GM12801 (cell line): ENCODE results near the gene APLF.

Experiments
- CTCF ChIP-seq: IDR thresholded peaks from one replicate; pipeline ENCODE4 v1.5.1; 2011; ENCODE audit warnings: control low read depth; ENCODE audit not compliant: insufficient read length; ENCODE audit errors: extremely low read depth

The APLF gene, protein sequence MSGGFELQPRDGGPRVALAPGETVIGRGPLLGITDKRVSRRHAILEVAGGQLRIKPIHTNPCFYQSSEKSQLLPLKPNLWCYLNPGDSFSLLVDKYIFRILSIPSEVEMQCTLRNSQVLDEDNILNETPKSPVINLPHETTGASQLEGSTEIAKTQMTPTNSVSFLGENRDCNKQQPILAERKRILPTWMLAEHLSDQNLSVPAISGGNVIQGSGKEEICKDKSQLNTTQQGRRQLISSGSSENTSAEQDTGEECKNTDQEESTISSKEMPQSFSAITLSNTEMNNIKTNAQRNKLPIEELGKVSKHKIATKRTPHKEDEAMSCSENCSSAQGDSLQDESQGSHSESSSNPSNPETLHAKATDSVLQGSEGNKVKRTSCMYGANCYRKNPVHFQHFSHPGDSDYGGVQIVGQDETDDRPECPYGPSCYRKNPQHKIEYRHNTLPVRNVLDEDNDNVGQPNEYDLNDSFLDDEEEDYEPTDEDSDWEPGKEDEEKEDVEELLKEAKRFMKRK

GRCh38 chr2:68467077-68467960, at the start of gene APLF, which contains the start of gene FBXO48:
Gene APLF, plus strand, starts transcription at chr2:68467585. Its CDS starts 147 bp downstream, at chr2:68467732.
Gene FBXO48, minus strand, starts transcription at chr2:68467294. Its CDS starts 2,149 bp downstream, at chr2:68465145.
- no peak for TF ChIP-seq CTCF

DNA sequence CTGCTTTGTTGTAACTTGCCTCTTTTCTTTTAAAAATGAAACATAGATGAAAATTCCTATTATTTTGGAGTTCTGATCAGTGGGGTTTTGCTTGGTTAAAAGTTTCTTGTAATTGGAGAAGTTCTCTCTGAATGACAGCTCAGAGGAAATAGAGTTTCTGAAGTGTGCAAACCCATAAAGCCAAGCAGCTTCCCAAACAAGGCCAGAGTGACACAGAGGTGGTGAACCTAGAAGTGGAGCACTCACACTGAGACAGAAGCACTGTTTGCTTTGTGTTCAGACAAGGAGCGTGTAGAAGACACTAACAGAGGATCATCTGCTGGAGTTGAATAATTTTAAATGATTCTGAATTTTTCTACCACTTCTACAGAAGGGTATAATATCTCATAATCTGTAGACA, 49.5 kb upstream of the APLF start:
- TF ChIP-seq CTCF, result no peak

GRCh38 chr2:68418419-68418818, 49.0 kb upstream of the APLF start:
- no peak for TF ChIP-seq CTCF

DNA sequence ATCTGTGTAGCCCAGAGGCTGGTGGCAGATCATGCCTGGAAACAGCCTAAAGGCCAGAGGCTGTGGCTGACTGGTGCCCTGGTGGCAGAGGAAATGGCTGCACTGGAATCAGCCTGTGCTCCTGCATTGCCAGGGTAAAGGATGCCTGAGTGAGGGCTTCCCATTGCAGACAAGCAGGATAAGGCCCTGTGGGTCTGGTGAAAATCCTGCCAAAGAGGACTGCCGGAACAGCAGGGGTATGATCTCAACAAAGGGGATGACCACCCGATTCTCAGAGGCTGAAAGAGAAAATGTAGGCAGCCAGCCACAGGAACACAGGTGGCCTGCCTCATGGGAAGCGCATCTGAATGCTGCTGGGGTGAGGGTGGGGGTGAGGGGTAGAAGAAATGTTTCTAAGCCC, 48.5 kb upstream of the APLF start:
- no peak for TF ChIP-seq CTCF

GRCh38 chr2:68420254-68420910, 47.0 kb upstream of the APLF start:
- TF ChIP-seq CTCF, result no peak

DNA sequence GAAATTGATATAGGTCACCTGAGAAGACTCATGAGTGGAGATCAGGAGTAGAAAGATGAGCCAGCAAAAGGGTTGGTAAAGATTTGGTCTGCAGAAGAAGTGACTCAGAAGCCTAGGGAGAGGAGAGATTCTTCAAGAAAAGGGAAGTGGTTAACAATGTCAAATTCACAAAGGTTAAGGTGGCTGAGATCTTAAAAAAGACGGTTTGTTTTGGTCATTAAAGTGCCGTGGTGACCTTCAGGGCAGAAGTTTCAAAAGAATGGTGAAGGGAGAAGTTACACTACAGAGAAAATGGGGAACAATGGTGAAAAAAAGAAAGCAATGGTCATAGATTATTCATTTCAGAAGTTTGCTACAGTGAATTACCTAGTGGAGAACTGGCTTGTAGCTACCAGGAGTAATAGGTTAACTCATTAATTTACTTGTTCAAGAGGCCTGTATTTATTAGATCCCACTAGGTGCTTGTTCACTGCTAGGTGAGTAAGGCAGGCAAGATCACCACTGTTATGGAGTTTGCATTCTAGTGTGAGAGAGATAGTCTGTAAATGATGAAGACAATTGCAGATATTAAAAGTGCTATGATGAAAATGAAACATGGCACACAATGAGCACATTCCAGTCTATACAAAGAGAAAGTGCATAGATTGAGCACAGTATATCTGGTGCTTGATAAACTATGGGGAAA, 43.3 kb upstream of the APLF start:
- TF ChIP-seq CTCF, result no peak

DNA sequence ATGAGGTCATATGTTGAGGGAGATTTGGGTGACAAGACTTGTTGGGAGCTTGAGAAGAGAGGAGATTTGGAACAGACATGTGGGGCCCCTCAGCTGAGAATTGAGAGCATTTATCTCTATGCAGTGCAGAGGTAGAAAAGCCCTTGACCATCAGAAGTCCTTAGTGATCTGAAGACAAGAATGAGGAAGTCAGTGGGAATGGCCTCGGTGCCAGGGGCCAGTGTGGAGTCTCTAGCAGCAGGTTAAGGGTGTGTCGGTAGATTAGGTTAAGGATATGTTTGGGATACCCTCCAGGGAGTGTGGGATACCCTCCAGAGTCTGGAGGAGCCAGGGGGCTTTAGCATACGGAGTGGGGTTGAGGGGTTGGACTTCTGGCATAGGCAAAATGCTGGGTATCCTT, 41.9 kb upstream of the APLF start:
- TF ChIP-seq CTCF, result no peak
